Stimulated activated CD4-positive, alpha-beta T cell treated with anti-CD3 and anti-CD28 coated beads, Interleukin-4, amount 100 ng/mL, for 48 hours (primary cell): Measurements from ENCODE around the gene AR.

Experiments used
- DNase-seq, 2 donors: peaks; one replicate each; pipeline ENCODE4 v3.0.0-alpha.2; 2020; ENCODE audit warnings: low read depth in 2 of 2

AR gene

DNA sequence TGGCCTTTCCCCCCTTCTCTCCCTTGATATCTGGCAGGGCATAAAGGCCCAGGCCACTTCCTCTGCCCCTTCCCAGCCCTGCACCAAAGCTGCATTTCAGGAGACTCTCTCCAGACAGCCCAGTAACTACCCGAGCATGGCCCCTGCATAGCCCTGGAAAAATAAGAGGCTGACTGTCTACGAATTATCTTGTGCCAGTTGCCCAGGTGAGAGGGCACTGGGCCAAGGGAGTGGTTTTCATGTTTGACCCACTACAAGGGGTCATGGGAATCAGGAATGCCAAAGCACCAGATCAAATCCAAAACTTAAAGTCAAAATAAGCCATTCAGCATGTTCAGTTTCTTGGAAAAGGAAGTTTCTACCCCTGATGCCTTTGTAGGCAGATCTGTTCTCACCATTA lies 183.8 kb downstream of the AR start:
- DNase-seq: no peak

DNA sequence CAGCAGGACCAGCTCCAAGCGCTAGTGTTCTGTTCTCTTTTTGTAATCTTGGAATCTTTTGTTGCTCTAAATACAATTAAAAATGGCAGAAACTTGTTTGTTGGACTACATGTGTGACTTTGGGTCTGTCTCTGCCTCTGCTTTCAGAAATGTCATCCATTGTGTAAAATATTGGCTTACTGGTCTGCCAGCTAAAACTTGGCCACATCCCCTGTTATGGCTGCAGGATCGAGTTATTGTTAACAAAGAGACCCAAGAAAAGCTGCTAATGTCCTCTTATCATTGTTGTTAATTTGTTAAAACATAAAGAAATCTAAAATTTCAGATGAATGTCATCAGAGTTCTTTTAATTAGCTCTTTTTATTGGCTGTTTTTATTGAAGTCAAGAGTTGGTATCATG lies 186.5 kb downstream of the AR start:
- no peak for DNase-seq

DNA sequence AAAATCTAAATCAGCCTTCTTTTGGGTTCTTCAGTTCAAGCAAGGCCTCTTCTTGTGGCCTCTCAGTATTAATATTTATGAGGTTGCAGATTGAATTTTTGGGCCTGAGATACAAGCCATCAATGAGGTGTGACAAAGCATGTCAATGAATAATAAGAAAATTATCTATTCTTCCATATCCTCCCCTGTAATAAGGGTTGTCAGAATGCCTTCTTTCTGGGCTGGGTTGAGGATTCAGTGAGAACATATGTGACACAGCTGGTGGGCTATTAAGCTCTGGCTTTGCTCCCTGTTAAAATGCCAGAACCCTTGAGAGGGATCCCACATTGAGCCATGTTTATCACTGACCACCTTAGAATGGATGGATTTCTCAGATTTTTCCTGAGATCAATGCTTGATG lies 187.2 kb downstream of the AR start:
- DNase-seq: no peak

DNA sequence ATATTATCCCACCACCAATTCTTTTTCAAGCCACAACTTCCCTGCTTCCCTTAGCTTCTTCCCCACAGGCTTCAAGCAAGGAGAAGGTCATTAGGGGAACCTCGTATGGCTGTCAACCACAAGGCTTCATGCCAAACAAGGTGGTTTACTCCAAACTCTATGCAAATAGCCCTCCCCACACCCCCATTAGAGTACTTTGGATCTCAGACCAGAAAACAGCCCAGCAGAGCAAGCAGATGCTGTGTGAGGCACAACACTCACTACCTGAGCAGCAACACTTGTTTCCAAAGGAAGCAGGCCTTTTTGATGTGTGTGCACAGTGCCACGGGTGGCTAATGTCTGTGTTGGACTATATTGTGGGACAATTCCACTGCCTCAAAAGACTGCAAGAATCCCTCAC lies 189.0 kb downstream of the AR start:
- DNase-seq: no peak

DNA sequence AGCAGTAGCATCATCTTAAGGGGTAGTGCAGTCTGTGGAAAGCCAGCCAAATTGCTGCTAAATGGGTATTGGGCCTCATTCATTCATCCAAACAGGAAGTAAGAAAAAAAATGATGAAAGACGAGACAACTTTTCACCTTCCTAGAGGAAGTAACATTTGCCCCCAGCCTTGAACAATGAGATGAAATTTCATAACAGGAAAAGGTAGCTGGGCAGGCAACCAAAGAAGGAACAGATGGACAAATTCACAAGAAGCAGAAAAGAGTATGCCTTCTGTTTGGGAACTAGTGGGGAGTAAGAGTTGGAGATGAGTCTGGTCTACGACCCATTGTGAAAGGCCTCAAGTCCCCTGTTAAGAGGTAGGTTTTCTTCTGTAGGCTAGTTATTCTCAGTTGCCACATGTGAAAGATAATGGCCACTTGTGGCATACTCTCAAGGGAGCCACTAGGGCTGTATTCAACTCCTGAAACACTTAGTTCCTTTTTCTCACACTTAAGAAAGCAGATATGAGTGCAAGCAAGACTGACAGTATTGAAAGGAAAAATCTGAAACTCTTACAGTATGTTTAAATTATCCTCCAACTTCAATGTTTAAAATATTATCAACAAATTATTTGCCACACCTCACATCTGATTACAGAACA lies 190.4 kb downstream of the AR start:
- DNase-seq: no peak

DNA sequence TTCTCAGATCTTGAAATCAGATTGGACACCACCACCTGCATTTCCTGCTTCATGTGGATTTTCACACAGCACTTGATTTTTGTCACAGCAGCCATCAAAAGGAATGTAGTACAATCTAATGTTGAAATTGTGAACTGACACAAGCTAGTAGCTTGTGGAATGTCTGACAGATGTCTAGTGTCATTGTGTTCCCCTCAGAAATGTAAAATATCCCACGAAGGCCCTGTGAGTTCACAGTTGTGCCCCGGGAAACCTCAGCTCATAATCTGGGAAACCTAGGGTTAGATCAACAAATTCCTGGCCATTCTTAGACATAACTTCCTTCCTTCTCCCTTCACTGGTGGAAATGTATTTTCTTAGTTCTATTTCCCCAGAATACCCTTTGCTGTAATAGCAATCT lies 205.7 kb downstream of the AR start:
- no peak for DNase-seq

DNA sequence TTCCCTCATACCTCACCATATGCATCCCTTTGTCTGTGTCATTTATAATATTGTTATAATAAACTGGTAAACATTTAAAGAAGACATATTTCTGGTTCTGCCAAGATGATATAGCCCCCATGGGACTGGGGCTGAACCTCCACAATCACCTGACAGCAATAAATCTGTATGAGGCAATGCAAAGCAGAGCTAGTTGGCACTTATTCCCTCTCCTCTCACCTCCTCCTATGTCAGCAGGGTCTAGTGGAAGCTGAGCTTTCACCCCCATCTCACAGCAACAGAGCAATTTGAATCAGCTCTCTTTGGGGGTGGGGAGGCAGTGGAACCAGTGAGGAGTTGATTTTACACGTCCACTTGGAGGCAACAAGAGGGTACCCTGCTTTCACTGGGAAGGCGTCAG lies 206.9 kb downstream of the AR start:
- DNase-seq: no peak

DNA sequence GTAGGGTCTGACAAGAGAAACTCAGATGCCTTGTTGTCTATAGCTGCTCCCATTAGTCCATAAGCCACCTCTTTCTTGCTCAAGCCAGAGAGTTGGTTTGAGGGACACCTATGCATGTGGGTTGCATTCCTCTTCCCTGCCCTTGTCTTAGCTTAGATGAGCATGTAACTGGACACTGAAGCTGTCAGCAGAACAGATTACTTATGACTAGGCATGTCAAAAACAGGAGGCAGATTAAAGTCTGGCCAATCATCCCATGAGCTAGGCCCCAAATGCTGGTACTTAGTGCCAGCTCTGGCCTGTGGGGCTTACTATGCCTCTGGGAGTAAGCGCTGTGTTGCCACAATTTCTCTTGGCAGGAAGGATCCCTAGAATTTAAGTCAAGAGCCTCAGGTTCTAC lies 215.2 kb downstream of the AR start:
- DNase-seq: no peak

DNA sequence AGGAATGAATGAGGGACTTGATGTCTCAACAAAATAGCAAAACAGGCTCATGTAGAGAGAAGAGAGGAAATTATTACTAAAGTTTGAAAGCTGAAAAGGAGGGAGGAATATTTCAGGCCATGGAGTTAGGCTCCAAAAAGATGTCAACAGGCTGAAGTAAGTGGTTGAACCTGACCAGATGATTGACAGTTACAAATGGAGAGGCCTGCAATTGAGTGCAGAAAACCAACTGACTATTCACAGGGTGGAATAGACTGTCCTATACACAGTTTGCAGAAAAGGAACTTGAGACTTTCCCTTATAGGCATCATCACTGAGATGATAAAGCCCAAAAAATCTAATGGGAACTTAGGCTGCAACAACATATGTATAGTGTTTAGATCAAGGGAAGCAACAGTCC lies 233.3 kb downstream of the AR start:
- no peak for DNase-seq

DNA sequence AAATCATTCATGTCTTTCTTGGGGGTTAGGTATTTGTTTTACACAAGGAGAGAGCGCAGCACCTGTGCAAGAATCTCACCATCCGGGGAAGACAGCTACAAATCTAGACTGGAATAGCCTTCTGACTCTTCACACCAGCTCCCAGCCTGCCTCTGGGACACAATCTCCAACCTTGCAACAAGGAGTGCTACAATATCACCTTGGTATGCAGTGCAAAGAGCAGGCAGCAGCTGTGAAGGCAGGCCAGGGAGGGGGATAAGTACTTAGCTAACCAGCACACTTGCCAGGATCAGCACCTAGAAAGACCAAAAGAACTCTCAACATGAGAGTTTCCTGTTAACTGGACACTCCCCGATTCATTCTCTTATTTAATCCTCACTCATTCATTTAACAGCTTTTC lies 235.3 kb downstream of the AR start:
- no peak for DNase-seq
